BLaER1 (cell line): ENCODE data around the gene ENPP7.
A peak's percentile ranks its signal among the peaks of the same experiment; 100 is the strongest.
"Not testable (repeated sequence)": the region's sequence is repeated elsewhere in the genome, so short reads cannot be mapped to it uniquely, and the experiment has no call there.

Source experiments
- H3K27ac ChIP-seq: shearing (Covaris generic); formaldehyde crosslinking; 2 replicates; pipeline ENCODE4 v1.8.1; 2022
- H3K27me3 ChIP-seq: shearing (Covaris generic); formaldehyde crosslinking; 2 replicates; pipeline ENCODE4 v1.8.1; 2022
- H3K36me3 ChIP-seq: shearing (Covaris generic); formaldehyde crosslinking; 2 replicates; pipeline ENCODE4 v1.8.1; 2022
- H3K4me1 ChIP-seq: shearing (Covaris generic); formaldehyde crosslinking; 2 replicates; pipeline ENCODE4 v1.8.1; 2022
- H3K4me2 ChIP-seq: shearing (Covaris generic); formaldehyde crosslinking; 2 replicates; pipeline ENCODE4 v1.8.1; 2022
- H3K4me3 ChIP-seq: shearing (Covaris generic); formaldehyde crosslinking; 2 replicates; pipeline ENCODE4 v1.8.1; 2022
- H3K9ac ChIP-seq: shearing (Covaris generic); formaldehyde crosslinking; 2 replicates; pipeline ENCODE4 v1.8.1; 2022
- H3K9me3 ChIP-seq: shearing (Covaris generic); formaldehyde crosslinking; 2 replicates; pipeline ENCODE4 v1.8.1; 2022
- H4K20me1 ChIP-seq: shearing (Covaris generic); formaldehyde crosslinking; 2 replicates; pipeline ENCODE4 v1.8.1; 2022
- Cebpa-rat ChIP-seq: shearing (Covaris generic); IDR thresholded peaks from 2 replicates; pipeline ENCODE4 v1.8.1; 2022

The ENPP7 gene

GRCh38 chr17:79758271-79758670 is 27.5 kb downstream of the ENPP7 start:
- TF ChIP-seq Cebpa-rat: no peak
- H3K9me3 ChIP-seq: no peaks in the 10 kb centered on the region
- no peaks in the 10 kb centered on the region for H3K27me3 ChIP-seq
- H3K4me3 ChIP-seq: no peak overlapping the region
- H3K36me3 ChIP-seq: no peaks in the 10 kb centered on the region
- H4K20me1 ChIP-seq: no peaks in the 10 kb centered on the region
- H3K4me1 ChIP-seq: peaks cover 61% of the 10 kb centered on the region
- H3K27ac ChIP-seq: no peak overlapping the region
- H3K9ac ChIP-seq: no peak overlapping the region
- H3K4me2 ChIP-seq: peak overlapping the region; percentile 63

GRCh38 chr17:79760197-79760906 is 29.6 kb downstream of the ENPP7 start:
- peak overlapping the region; percentile 79 for H3K27ac ChIP-seq
- peaks cover 72% of the 10 kb centered on the region for H3K4me1 ChIP-seq
- H3K27me3 ChIP-seq: no peaks in the 10 kb centered on the region
- no peak for TF ChIP-seq Cebpa-rat
- no peaks in the 10 kb centered on the region for H4K20me1 ChIP-seq
- H3K4me3 ChIP-seq: no peak overlapping the region
- no peaks in the 10 kb centered on the region for H3K36me3 ChIP-seq
- H3K9ac ChIP-seq: peak overlapping the region; percentile 64
- H3K4me2 ChIP-seq: peak overlapping the region; percentile 82
- no peaks in the 10 kb centered on the region for H3K9me3 ChIP-seq

GRCh38 chr17:79761894-79762589 is 31.3 kb downstream of the ENPP7 start:
- no peaks in the 10 kb centered on the region for H4K20me1 ChIP-seq
- TF ChIP-seq Cebpa-rat: no peak
- H3K27ac ChIP-seq: peak overlapping the region; percentile 33; the same call in 1 of the 2 replicates
- peak overlapping the region; percentile 82 for H3K4me2 ChIP-seq
- H3K9ac ChIP-seq: no peak overlapping the region; the same call in 1 of the 2 replicates
- peaks cover 72% of the 10 kb centered on the region for H3K4me1 ChIP-seq
- no peaks in the 10 kb centered on the region for H3K27me3 ChIP-seq
- H3K4me3 ChIP-seq: no peak overlapping the region
- H3K9me3 ChIP-seq: no peaks in the 10 kb centered on the region
- H3K36me3 ChIP-seq: no peaks in the 10 kb centered on the region

DNA sequence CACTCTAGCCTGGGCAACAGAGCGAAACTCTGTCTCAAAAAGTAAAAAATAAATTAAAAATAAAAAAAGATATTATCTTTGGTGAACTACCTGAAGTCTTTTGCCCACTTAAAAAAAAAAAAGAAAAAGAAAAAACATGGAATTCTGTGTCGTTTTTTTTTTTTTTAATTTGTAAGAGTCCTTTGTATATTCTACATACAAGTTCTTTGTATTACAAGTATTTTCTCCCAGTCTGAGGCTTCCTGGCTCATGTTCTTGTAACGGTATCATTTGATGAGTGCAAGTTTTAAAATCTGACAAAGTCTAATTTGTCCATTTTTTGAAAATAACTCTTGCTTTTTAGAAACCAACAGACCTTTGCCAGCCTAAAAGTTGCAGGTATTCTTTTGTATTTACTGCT is 35.0 kb downstream of the ENPP7 start:
- H3K4me1 ChIP-seq: peaks cover 37% of the 10 kb centered on the region
- H3K9me3 ChIP-seq: peaks cover 3% of the 10 kb centered on the region; the same call in 1 of the 2 replicates
- no peaks in the 10 kb centered on the region for H4K20me1 ChIP-seq
- H3K9ac ChIP-seq: no peak overlapping the region
- H3K4me2 ChIP-seq: no peak overlapping the region
- no peak overlapping the region for H3K4me3 ChIP-seq
- no peaks in the 10 kb centered on the region for H3K36me3 ChIP-seq
- no peak overlapping the region for H3K27ac ChIP-seq
- H3K27me3 ChIP-seq: no peaks in the 10 kb centered on the region
- TF ChIP-seq Cebpa-rat: no peak

DNA sequence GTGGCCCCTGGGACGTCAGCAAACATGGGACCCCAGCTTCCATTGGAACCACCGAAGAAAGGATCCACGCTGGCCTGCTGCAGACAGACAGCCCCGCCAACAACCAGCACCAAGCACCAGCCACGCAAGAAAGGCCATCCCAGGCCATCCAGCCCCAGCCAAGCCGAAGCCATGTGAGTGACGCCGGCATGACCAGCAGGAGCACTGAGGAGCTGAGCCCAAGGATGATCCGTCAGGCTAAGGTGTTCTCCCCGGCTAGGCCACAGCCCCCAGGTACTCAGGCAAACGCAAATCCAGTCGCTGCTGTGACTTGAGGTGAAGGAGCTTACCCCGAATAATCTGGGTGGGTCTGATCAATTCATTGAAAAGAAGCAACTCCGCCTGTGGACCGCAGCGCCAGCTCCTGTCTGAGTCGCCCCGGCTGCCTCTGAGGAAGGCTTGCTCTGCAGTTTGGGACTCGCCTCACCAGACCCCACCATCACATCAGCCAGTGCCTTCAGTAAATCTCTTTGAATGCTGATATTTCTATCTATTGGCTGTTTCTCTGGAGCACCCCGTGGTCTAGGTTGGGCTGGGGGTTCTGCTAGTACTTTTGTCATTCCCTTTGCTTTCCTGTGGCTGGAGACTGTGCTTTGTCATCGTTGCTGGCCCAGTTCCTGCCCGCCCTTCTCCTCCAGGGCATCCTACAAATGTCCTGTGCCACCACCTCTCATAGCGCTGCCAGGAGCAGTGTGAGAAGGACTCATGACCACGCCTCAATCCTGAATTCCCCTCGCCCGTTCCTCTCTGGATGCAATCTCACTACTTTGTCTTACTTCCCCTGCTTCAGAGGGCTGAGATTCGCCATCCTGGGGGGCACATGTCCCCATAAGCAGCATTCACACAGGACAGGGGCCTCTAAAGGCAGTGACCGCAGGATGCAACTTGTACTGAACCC is 39.1 kb downstream of the ENPP7 start:
- Histone ChIP-seq H3K4me1 (no peaks in the 10 kb centered on the region), H3K9ac (no peak overlapping the region), H3K9me3 (peaks cover 3% of the 10 kb centered on the region; the same call in 1 of the 2 replicates), H3K27me3 (0 out of 2 replicates have a peak, but pooled peaks cover 5% of the 10 kb centered on the region), H3K27ac (no peak overlapping the region), H4K20me1 (no peaks in the 10 kb centered on the region), H3K4me2 (no peak overlapping the region), H3K4me3 (no peak overlapping the region), H3K36me3 (no peaks in the 10 kb centered on the region)
- no peak for TF ChIP-seq Cebpa-rat

DNA sequence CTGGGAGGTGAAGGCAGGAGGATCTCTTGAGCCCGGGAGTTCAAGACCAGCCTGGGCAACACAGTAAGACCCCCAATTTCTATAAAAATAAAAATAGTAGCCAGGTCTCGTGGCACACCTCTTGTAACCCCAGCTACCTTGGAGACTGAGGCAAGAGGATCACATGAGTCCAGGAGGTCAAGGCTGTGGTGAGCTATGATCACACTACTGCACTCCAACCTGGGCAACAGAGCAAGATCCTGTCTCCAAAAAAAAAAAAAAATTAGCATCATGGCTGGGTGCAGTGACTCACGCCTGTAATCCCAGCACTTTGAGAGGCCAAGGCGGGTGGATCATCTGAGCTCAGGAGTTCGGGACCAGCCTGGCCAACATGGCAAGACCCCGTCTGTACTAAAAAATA is 40.5 kb downstream of the ENPP7 start:
- Histone ChIP-seq H3K27me3 (peaks cover 7% of the 10 kb centered on the region; the same call in 1 of the 2 replicates), H3K27ac (no peak overlapping the region), H3K9ac (no peak overlapping the region), H4K20me1 (no peaks in the 10 kb centered on the region), H3K4me3 (no peak overlapping the region), H3K4me1 (peaks cover under 1% of the 10 kb centered on the region; the same call in 1 of the 2 replicates), H3K9me3 (peaks cover 3% of the 10 kb centered on the region; the same call in 1 of the 2 replicates), H3K4me2 (no peak overlapping the region), H3K36me3 (no peaks in the 10 kb centered on the region)
- TF ChIP-seq Cebpa-rat: no peak

- H3K27me3 ChIP-seq: peaks cover 20% of the 10 kb centered on the region
- H3K4me2 ChIP-seq, H3K27ac ChIP-seq, H3K4me3 ChIP-seq, H3K9me3 ChIP-seq, H3K9ac ChIP-seq, H3K36me3 ChIP-seq, H4K20me1 ChIP-seq: not testable (repeated sequence)
- peaks cover 12% of the 10 kb centered on the region for H3K4me1 ChIP-seq
These were observed 42.0 kb downstream of the ENPP7 start for GRCh38 chr17:79772726-79773125.

GRCh38 chr17:79774561-79774975 is 43.8 kb downstream of the ENPP7 start:
- peaks cover 9% of the 10 kb centered on the region for H4K20me1 ChIP-seq
- peaks cover 20% of the 10 kb centered on the region for H3K27me3 ChIP-seq
- H3K27ac ChIP-seq: no peak overlapping the region
- H3K36me3 ChIP-seq: no peaks in the 10 kb centered on the region
- no peak overlapping the region for H3K4me2 ChIP-seq
- no peaks in the 10 kb centered on the region for H3K9me3 ChIP-seq
- peaks cover 21% of the 10 kb centered on the region for H3K4me1 ChIP-seq
- TF ChIP-seq Cebpa-rat: no peak
- no peak overlapping the region for H3K9ac ChIP-seq
- H3K4me3 ChIP-seq: no peak overlapping the region

DNA sequence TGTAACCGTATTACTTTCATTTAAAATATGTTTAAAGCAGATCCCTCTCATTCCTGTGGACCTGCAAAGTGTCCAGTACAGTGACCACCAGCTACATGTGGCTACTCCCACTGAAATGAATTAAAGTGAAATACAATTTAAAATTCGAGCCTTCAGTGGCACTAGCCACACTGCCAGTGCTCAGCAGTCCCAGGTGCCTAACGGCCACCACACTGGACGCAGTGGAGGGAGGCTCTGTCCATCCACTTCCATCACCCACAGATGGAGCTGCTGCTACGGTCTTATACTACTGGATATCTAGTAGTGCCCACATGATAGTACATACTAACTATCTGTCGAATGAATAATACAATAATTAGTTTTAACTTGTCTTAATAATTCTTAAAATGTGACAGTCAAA is 44.9 kb downstream of the ENPP7 start:
- Histone ChIP-seq H3K9ac (no peak overlapping the region), H3K4me3 (no peak overlapping the region), H3K36me3 (peaks cover 8% of the 10 kb centered on the region; the same call in 1 of the 2 replicates), H3K27me3 (peaks cover 20% of the 10 kb centered on the region), H3K4me1 (peaks cover 31% of the 10 kb centered on the region), H3K9me3 (no peaks in the 10 kb centered on the region), H3K4me2 (no peak overlapping the region), H3K27ac (no peak overlapping the region), H4K20me1 (peaks cover 20% of the 10 kb centered on the region)
- no peak for TF ChIP-seq Cebpa-rat
